ENCODE results near the gene CYP24A1. TPM values are rescaled to one million over a fixed set of nuclear protein-coding genes. Genes with fewer than 3 reads are reported as not detected.

CYP24A1 gene
- total RNA-seq, 1 donor from 2014 or later: 0.73 TPM

DNA sequence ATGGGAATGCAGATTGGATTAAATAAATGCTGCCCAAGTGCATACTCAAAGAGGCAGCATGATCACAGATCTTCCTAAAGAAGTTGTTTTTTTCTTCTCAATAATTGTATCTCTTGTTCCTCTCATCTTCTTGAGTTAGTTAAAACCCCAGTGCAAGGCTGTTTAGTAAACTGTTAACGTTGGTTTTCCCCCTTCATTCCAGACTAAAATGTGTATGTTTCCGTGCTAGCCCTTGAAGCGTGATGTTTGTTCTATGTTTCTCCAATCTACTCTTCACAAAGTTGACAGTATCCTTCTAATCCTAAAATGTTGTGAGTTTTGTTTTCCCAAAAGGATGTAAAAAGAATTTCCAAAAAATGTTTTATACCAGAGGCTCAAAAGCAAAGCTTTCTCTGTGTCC lies 15.6 kb downstream of the CYP24A1 start:
- Histone ChIP-seq H3K9me3 (ENCODE audit: insufficient read depth, low read depth, low read length) (no peaks in the 10 kb centered on the region), H3K4me3 (ENCODE audit: insufficient read depth, low read depth, low read length) (no peak overlapping the region), H2AFZ (ENCODE audit: low read depth, low read length) (no peak overlapping the region), H3K79me2 (ENCODE audit: insufficient read depth, low read length) (no peaks in the 10 kb centered on the region), H3K4me1 (ENCODE audit: insufficient read depth, low read length) (no peaks in the 10 kb centered on the region), H3K27me3 (ENCODE audit: insufficient read depth, low read length) (peaks cover 3% of the 10 kb centered on the region), H3K9ac (ENCODE audit: low read length) (no peak overlapping the region), H3K4me2 (ENCODE audit: low read length) (no peak overlapping the region), H3K27ac (ENCODE audit: low read depth, low read length) (no peak overlapping the region), H4K20me1 (ENCODE audit: insufficient read depth, low read length) (no peaks in the 10 kb centered on the region), H3K36me3 (ENCODE audit: insufficient read depth, low read length) (no peaks in the 10 kb centered on the region)
- Mint-ChIP-seq H3K27me3 (ENCODE audit: low read depth, unreplicated experiment) (peaks cover 8% of the 10 kb centered on the region), H3K36me3 (ENCODE audit: low read depth, unreplicated experiment) (no peaks in the 10 kb centered on the region), H3K4me3 (ENCODE audit: unreplicated experiment) (no peak overlapping the region), H3K4me1 (ENCODE audit: low read depth, unreplicated experiment) (no peaks in the 10 kb centered on the region), H3K27ac (ENCODE audit: unreplicated experiment) (no peak overlapping the region), H3K9me3 (ENCODE audit: unreplicated experiment) (no peaks in the 10 kb centered on the region)
- TF ChIP-seq EZH2 (IDR thresholded peaks at IDR 0.05; ENCODE audit: insufficient read depth, low read length) (no peak), CTCF (IDR thresholded peaks at IDR 0.05; ENCODE audit: insufficient read depth, low read depth, low read length) (no peak)
- DNase-seq (ENCODE audit: low read depth) (no peak), FAIRE-seq (no peak)

DNA sequence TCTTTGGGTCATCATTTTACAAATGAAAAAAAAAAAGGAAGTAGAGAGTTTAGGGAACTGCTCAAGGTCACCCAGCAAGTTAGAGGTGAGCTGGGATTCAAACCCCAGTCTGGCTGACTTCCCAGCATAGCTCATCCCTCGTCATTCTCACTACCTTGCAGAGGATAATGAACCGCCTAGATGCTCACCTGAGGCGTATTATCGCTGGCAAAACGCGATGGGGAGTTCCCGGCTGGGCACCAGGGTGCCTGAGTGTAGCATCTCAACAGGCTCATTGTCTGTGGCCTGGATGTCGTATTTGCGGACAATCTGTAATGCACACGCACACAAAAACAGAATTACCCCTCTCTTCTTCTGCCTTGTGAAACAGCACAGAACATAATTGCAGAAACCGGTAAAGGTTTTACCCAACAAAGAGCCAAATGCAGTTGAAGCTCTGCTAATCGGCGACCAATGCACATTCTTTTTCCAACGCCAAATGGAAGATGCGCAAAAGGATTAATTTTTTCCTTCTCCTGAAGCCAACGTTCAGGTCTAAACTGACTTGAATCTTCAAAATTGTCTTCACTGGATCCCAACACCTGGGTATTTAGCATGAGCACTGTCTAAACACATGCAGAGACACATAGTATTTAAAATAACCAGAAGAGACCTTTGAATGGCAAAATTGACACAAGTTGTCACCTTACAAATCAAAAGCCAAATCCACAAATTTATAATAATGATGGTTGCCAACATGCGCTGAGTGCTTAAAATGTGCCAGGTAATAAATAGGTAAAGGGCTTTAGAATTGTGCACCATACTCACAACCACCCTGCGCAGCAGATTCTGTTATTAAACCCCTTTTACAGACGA lies 16.6 kb downstream of the CYP24A1 start:
- no peak overlapping the region for H3K9ac ChIP-seq (ENCODE audit: low read length)
- no peaks in the 10 kb centered on the region for H4K20me1 ChIP-seq (ENCODE audit: insufficient read depth, low read length)
- Mint-ChIP-seq H3K27ac (ENCODE audit: unreplicated experiment) (no peak overlapping the region), H3K9me3 (ENCODE audit: unreplicated experiment) (no peaks in the 10 kb centered on the region), H3K4me3 (ENCODE audit: unreplicated experiment) (no peak overlapping the region), H3K27me3 (ENCODE audit: low read depth, unreplicated experiment) (peaks cover 8% of the 10 kb centered on the region), H3K4me1 (ENCODE audit: low read depth, unreplicated experiment) (no peaks in the 10 kb centered on the region), H3K36me3 (ENCODE audit: low read depth, unreplicated experiment) (no peaks in the 10 kb centered on the region)
- H3K36me3 ChIP-seq (ENCODE audit: insufficient read depth, low read length): no peaks in the 10 kb centered on the region
- H3K79me2 ChIP-seq (ENCODE audit: insufficient read depth, low read length): no peaks in the 10 kb centered on the region
- H3K27me3 ChIP-seq (ENCODE audit: insufficient read depth, low read length): peaks cover 3% of the 10 kb centered on the region
- H3K4me3 ChIP-seq (ENCODE audit: insufficient read depth, low read depth, low read length): no peak overlapping the region
- no peak for DNase-seq (ENCODE audit: low read depth)
- H3K4me1 ChIP-seq (ENCODE audit: insufficient read depth, low read length): no peaks in the 10 kb centered on the region
- TF ChIP-seq EZH2 (IDR thresholded peaks at IDR 0.05; ENCODE audit: insufficient read depth, low read length): no peak
- no peak for TF ChIP-seq CTCF (IDR thresholded peaks at IDR 0.05; ENCODE audit: insufficient read depth, low read depth, low read length)
- no peaks in the 10 kb centered on the region for H3K9me3 ChIP-seq (ENCODE audit: insufficient read depth, low read depth, low read length)
- FAIRE-seq: no peak
- no peak overlapping the region for H3K4me2 ChIP-seq (ENCODE audit: low read length)
- H2AFZ ChIP-seq (ENCODE audit: low read depth, low read length): no peak overlapping the region
- no peak overlapping the region for H3K27ac ChIP-seq (ENCODE audit: low read depth, low read length)

DNA sequence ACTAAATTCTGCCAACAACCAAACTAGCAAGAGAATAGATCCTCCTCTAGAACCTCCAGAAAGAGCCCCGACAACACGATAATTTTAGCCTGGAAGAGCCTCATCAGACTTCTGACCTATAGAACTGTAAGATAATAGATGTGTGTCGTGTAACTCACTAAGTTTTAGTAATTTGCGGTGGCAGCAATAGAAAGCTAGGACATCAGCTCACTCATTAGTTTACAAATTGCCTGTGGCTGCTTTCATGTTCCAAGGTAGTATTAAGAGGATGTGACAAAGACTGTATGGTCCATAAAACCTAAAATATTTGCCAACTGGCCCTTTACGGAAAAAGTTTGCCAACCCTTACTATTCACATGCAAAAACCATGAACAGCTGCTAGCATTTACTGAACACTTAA lies 17.3 kb downstream of the CYP24A1 start:
- H3K4me1 Mint-ChIP-seq (ENCODE audit: low read depth, unreplicated experiment): no peaks in the 10 kb centered on the region
- no peaks in the 10 kb centered on the region for H3K4me1 ChIP-seq (ENCODE audit: insufficient read depth, low read length)
- no peaks in the 10 kb centered on the region for H3K9me3 Mint-ChIP-seq (ENCODE audit: unreplicated experiment)
- H3K36me3 Mint-ChIP-seq (ENCODE audit: low read depth, unreplicated experiment): no peaks in the 10 kb centered on the region
- no peak overlapping the region for H3K4me3 ChIP-seq (ENCODE audit: insufficient read depth, low read depth, low read length)
- H3K27ac Mint-ChIP-seq (ENCODE audit: unreplicated experiment): no peak overlapping the region
- H3K79me2 ChIP-seq (ENCODE audit: insufficient read depth, low read length): no peaks in the 10 kb centered on the region
- no peak overlapping the region for H2AFZ ChIP-seq (ENCODE audit: low read depth, low read length)
- no peak overlapping the region for H3K4me3 Mint-ChIP-seq (ENCODE audit: unreplicated experiment)
- H3K36me3 ChIP-seq (ENCODE audit: insufficient read depth, low read length): no peaks in the 10 kb centered on the region
- FAIRE-seq: no peak
- H3K4me2 ChIP-seq (ENCODE audit: low read length): no peak overlapping the region
- no peak for TF ChIP-seq EZH2 (IDR thresholded peaks at IDR 0.05; ENCODE audit: insufficient read depth, low read length)
- TF ChIP-seq CTCF (IDR thresholded peaks at IDR 0.05; ENCODE audit: insufficient read depth, low read depth, low read length): no peak
- no peak for DNase-seq (ENCODE audit: low read depth)
- H3K9me3 ChIP-seq (ENCODE audit: insufficient read depth, low read depth, low read length): no peaks in the 10 kb centered on the region
- H3K27me3 Mint-ChIP-seq (ENCODE audit: low read depth, unreplicated experiment): peaks cover 8% of the 10 kb centered on the region
- H4K20me1 ChIP-seq (ENCODE audit: insufficient read depth, low read length): no peaks in the 10 kb centered on the region
- H3K27ac ChIP-seq (ENCODE audit: low read depth, low read length): no peak overlapping the region
- no peak overlapping the region for H3K9ac ChIP-seq (ENCODE audit: low read length)
- peaks cover 3% of the 10 kb centered on the region for H3K27me3 ChIP-seq (ENCODE audit: insufficient read depth, low read length)
